Stomach (tissue), 9 donors: ENCODE data around the gene APLF. TPM values are rescaled to one million over a fixed set of nuclear protein-coding genes. Genes with fewer than 3 reads are reported as not detected.

Experiments
- DNase-seq, 2 donors: peaks; one replicate each; pipeline versions ENCODE4 v3.0.0 to v3.0.0-alpha.2; 2013 to 2019
- H3K27ac ChIP-seq, 5 donors: fragments of 200-600 bp in 4 of 5; sonication (generic) in 4 of 5; one replicate each; pipeline ENCODE4 v1.5.1; 2013 to 2019; ENCODE audit warnings: mild to moderate bottlenecking in 1 of 5, moderate library complexity in 1 of 5
- H3K27me3 ChIP-seq, 3 donors: fragments of 200-600 bp; sonication (generic); one replicate each; pipeline ENCODE4 v1.5.1; 2017 to 2019; ENCODE audit warnings: mixed run types in 1 of 3
- H3K36me3 ChIP-seq, 4 donors: fragments of 200-600 bp; sonication (generic); 1 replicate in 3 of 4; 2 replicates in 1 of 4; pipeline ENCODE4 v1.5.1; 2016 to 2019
- H3K4me1 ChIP-seq, 4 donors: fragments of 200-600 bp; sonication (generic); one replicate each; pipeline ENCODE4 v1.5.1; 2016 to 2019
- H3K4me3 ChIP-seq, 4 donors: fragments of 200-600 bp; sonication (generic) in 3 of 4; one replicate each; pipeline ENCODE4 v1.5.1; 2016 to 2019; ENCODE audit warnings: mild to moderate bottlenecking in 1 of 4
- H3K9me3 ChIP-seq, 4 donors: fragments of 200-600 bp; sonication (generic); one replicate each; pipeline ENCODE4 v1.5.1; 2016 to 2019
- CTCF ChIP-seq, 7 experiments: fragments of 450-650 bp in 4 of 7; fragments of 200-600 bp in 3 of 7; sonication (generic) in 3 of 7; IDR thresholded peaks; one replicate each; pipeline ENCODE4 v1.5.1; 2016 to 2019; ENCODE audit warnings: antibody characterized with exemption in 7 of 7, control low read depth in 2 of 7, mild to moderate bottlenecking in 1 of 7
- EP300 ChIP-seq: sonication (generic); formaldehyde crosslinking; IDR thresholded peaks from one replicate; pipeline ENCODE4 v1.6.1; 2017; ENCODE audit warnings: antibody characterized with exemption
- POLR2A ChIP-seq, 4 donors: fragments of 450-650 bp; IDR thresholded peaks; one replicate each; pipeline ENCODE4 v1.6.1; 2016; ENCODE audit warnings: antibody characterized with exemption in 4 of 4, control low read depth in 2 of 4, mild to moderate bottlenecking in 1 of 4, moderate library complexity in 1 of 4
- POLR2AphosphoS5 ChIP-seq, 3 donors: sonication (generic); formaldehyde crosslinking; IDR thresholded peaks; one replicate each; pipeline ENCODE4 v1.6.1; 2016; ENCODE audit warnings: antibody characterized with exemption in 3 of 3
- WGBS, 5 donors: extraction: QIAGEN DNeasy Blood & Tissue Kit in 3 of 5; methylation state at CpG; one replicate each; pipeline versions ENCODE4 v1.1.5 to v1.1.7; 2013 to 2018; 5-methylcytosine and 5-hydroxymethylcytosine counted together
- intact Hi-C: fragments of 100-400 bp; cut with DNase I; formaldehyde crosslinking; loops from one replicate; pipeline ENCODE4 v1.15.1; 2023; ENCODE audit warnings: low total_unique reads
- polyA plus RNA-seq, 3 donors: library from polyadenylated mRNA; stranded (reverse); fragments of 200-250 nt; gene quantifications; one replicate each; pipeline ENCODE4 v1.2.3, GENCODE V29; 2013
- total RNA-seq, 5 donors: library from RNA; depleted of rRNA; stranded (reverse); fragments of >200 nt; gene quantifications; one replicate each; pipeline versions ENCODE4 v1.1.0 to v1.2.3, GENCODE V29; 2014 to 2016
- donor health status: healthy with polysubstance abuse.
- donor health status: Bipolar disorder and iron deficiency.
- donor health status: healthy.

APLF gene
- total and polyA plus RNA-seq, 8 donors: 0.29 to 9.4 (median 0.77) TPM

- Histone ChIP-seq H3K4me3 (no peak overlapping the region), H3K4me1 (no peaks in the 10 kb centered on the region), H3K36me3 (no peaks in the 10 kb centered on the region), H3K9me3 (peaks cover 0 to 36% (median 12%) of the 10 kb centered on the region in 4 donors), H3K27ac (no peak overlapping the region), H3K27me3 (no peaks in the 10 kb centered on the region)
- TF ChIP-seq POLR2AphosphoS5 (IDR thresholded peaks at IDR 0.05) (no peak), POLR2A (IDR thresholded peaks at IDR 0.05) (no peak), CTCF (IDR thresholded peaks at IDR 0.05) (no peak), EP300 (no peak)
- DNase-seq: no peak
- intact Hi-C loops: no loop called here
- 91 to 98% (median 95%) methylated on average over 1 of the region's 1 CpG for WGBS, 5 donors
Observed at GRCh38 chr2:68603059-68603458, 135.7 kb downstream of the APLF start.

- peaks cover 0 to 36% (median 12%) of the 10 kb centered on the region in 4 donors for H3K9me3 ChIP-seq
- H3K4me3 ChIP-seq: no peak overlapping the region
- TF ChIP-seq CTCF (IDR thresholded peaks at IDR 0.05): no peak
- TF ChIP-seq EP300: no peak
- no peak for TF ChIP-seq POLR2AphosphoS5 (IDR thresholded peaks at IDR 0.05)
- WGBS, 5 donors: 84 to 91% (median 87%) methylated on average over 3 of the region's 3 CpGs
- no peaks in the 10 kb centered on the region for H3K36me3 ChIP-seq
- no peaks in the 10 kb centered on the region for H3K27me3 ChIP-seq
- no peaks in the 10 kb centered on the region for H3K4me1 ChIP-seq
- intact Hi-C loops: no loop called here
- DNase-seq: no peak
- H3K27ac ChIP-seq: no peak overlapping the region
Observed at GRCh38 chr2:68604077-68604476, 136.7 kb downstream of the APLF start.

- DNase-seq: no peak
- intact Hi-C loops: no loop called here
- TF ChIP-seq EP300 (no peak), POLR2A (IDR thresholded peaks at IDR 0.05) (no peak), POLR2AphosphoS5 (IDR thresholded peaks at IDR 0.05) (no peak), CTCF (IDR thresholded peaks at IDR 0.05) (no peak)
- H3K9me3 ChIP-seq: peaks cover 3 to 44% (median 17%) of the 10 kb centered on the region in 4 donors
- H3K27me3 ChIP-seq: no peaks in the 10 kb centered on the region
- 68 to 90% (median 86%) methylated on average over 1 of the region's 1 CpG for WGBS, 5 donors
- no peak overlapping the region for H3K27ac ChIP-seq
- no peaks in the 10 kb centered on the region for H3K36me3 ChIP-seq
- H3K4me3 ChIP-seq: no peak overlapping the region
- no peaks in the 10 kb centered on the region for H3K4me1 ChIP-seq
Observed at GRCh38 chr2:68605939-68606338, 138.6 kb downstream of the APLF start.

GRCh38 chr2:68606759-68607158, 139.4 kb downstream of the APLF start:
- Histone ChIP-seq H3K9me3 (peaks cover 0 to 36% (median 12%) of the 10 kb centered on the region in 4 donors), H3K27ac (no peak overlapping the region), H3K4me1 (no peaks in the 10 kb centered on the region), H3K4me3 (no peak overlapping the region), H3K36me3 (no peaks in the 10 kb centered on the region), H3K27me3 (no peaks in the 10 kb centered on the region)
- DNase-seq: no peak
- intact Hi-C loops: no loop called here
- no peak for TF ChIP-seq CTCF (IDR thresholded peaks at IDR 0.05)
- no peak for TF ChIP-seq POLR2A (IDR thresholded peaks at IDR 0.05)
- no peak for TF ChIP-seq EP300
- TF ChIP-seq POLR2AphosphoS5 (IDR thresholded peaks at IDR 0.05): no peak
- 84 to 92% (median 88%) methylated on average over 4 of the region's 4 CpGs for WGBS, 5 donors
